Type B pancreatic cell (in vitro differentiated cells): ENCODE data around the gene ADGRV1. TPM values are rescaled to one million over a fixed set of nuclear protein-coding genes. Genes with fewer than 3 reads are reported as not detected.
"Not testable (repeated sequence)": the region's sequence is repeated elsewhere in the genome, so short reads cannot be mapped to it uniquely, and the experiment has no call there.

Experiments used
- DNase-seq: peaks from one replicate; pipeline ENCODE4 v3.0.0; 2021; ENCODE audit warnings: mixed read lengths; ENCODE audit not compliant: unreplicated experiment; ENCODE audit errors: extremely low spot score
- H3K27ac Mint-ChIP-seq: 2 replicates; pipeline ENCODE4 v1.8.0; 2021; ENCODE audit warnings: mild to moderate bottlenecking, mixed read lengths
- H3K27me3 Mint-ChIP-seq: 2 replicates; pipeline ENCODE4 v1.8.0; 2021; ENCODE audit warnings: mixed read lengths
- H3K36me3 Mint-ChIP-seq: 2 replicates; pipeline ENCODE4 v1.8.0; 2021; ENCODE audit warnings: mixed read lengths
- H3K4me1 Mint-ChIP-seq: one replicate; pipeline ENCODE4 v1.8.0; 2021; ENCODE audit warnings: mixed read lengths; ENCODE audit not compliant: unreplicated experiment
- H3K4me3 Mint-ChIP-seq: 2 replicates; pipeline ENCODE4 v1.8.0; 2021; ENCODE audit warnings: mild to moderate bottlenecking, mixed read lengths
- H3K9me3 Mint-ChIP-seq: 2 replicates; pipeline ENCODE4 v1.8.0; 2021; ENCODE audit warnings: mixed read lengths
- CTCF ChIP-seq: fragments of 200-600 bp; sonication (generic); conservative IDR thresholded peaks from 2 replicates; pipeline ENCODE4 v1.5.0; 2021; ENCODE audit warnings: antibody characterized with exemption, mild to moderate bottlenecking
- total RNA-seq: library from RNA; stranded (reverse); gene quantifications from 2 replicates; pipeline ENCODE4 v1.2.1, GENCODE V29; 2021; ENCODE audit warnings: low replicate concordance

The ADGRV1 gene
- total RNA-seq, 1 donor from 2014 or later: 29.5 TPM

GRCh38 chr5:91006713-91007112 lies 448.1 kb downstream of the ADGRV1 start:
- peaks cover 4% of the 10 kb centered on the region for H3K36me3 Mint-ChIP-seq
- peaks cover 3% of the 10 kb centered on the region for H3K4me1 Mint-ChIP-seq
- no peaks in the 10 kb centered on the region for H3K27me3 Mint-ChIP-seq
- TF ChIP-seq CTCF: no peak
- H3K9me3 Mint-ChIP-seq: peaks cover 9% of the 10 kb centered on the region
- DNase-seq: no peak
- no peak overlapping the region for H3K27ac Mint-ChIP-seq
- H3K4me3 Mint-ChIP-seq: no peak overlapping the region

GRCh38 chr5:91007251-91007650 lies 448.7 kb downstream of the ADGRV1 start:
- peaks cover 3% of the 10 kb centered on the region for H3K4me1 Mint-ChIP-seq
- peaks cover 4% of the 10 kb centered on the region for H3K36me3 Mint-ChIP-seq
- DNase-seq: no peak
- H3K4me3 Mint-ChIP-seq: no peak overlapping the region
- no peaks in the 10 kb centered on the region for H3K27me3 Mint-ChIP-seq
- H3K9me3 Mint-ChIP-seq: peaks cover 9% of the 10 kb centered on the region
- H3K27ac Mint-ChIP-seq: no peak overlapping the region
- no peak for TF ChIP-seq CTCF

GRCh38 chr5:91007780-91008402 lies 449.3 kb downstream of the ADGRV1 start:
- peaks cover 3% of the 10 kb centered on the region for H3K4me1 Mint-ChIP-seq
- no peak overlapping the region for H3K4me3 Mint-ChIP-seq
- TF ChIP-seq CTCF: no peak
- H3K36me3 Mint-ChIP-seq: peaks cover 4% of the 10 kb centered on the region
- no peaks in the 10 kb centered on the region for H3K27me3 Mint-ChIP-seq
- peaks cover 9% of the 10 kb centered on the region for H3K9me3 Mint-ChIP-seq
- no peak for DNase-seq
- H3K27ac Mint-ChIP-seq: no peak overlapping the region

- Mint-ChIP-seq H3K9me3 (peaks cover 16% of the 10 kb centered on the region), H3K4me3 (no peak overlapping the region), H3K36me3 (peaks cover 7% of the 10 kb centered on the region), H3K4me1 (peaks cover 3% of the 10 kb centered on the region), H3K27me3 (no peaks in the 10 kb centered on the region), H3K27ac (no peak overlapping the region)
- no peak for TF ChIP-seq CTCF
- DNase-seq: no peak
Observed at GRCh38 chr5:91010090-91010489, 451.5 kb downstream of the ADGRV1 start.

- H3K4me1 Mint-ChIP-seq: peaks cover 3% of the 10 kb centered on the region
- no peak overlapping the region for H3K27ac Mint-ChIP-seq
- TF ChIP-seq CTCF: no peak
- H3K36me3 Mint-ChIP-seq: peaks cover 9% of the 10 kb centered on the region
- H3K4me3 Mint-ChIP-seq: no peak overlapping the region
- DNase-seq: no peak
- H3K9me3 Mint-ChIP-seq: peaks cover 18% of the 10 kb centered on the region
- H3K27me3 Mint-ChIP-seq: no peaks in the 10 kb centered on the region
Observed at GRCh38 chr5:91011029-91011428, 452.4 kb downstream of the ADGRV1 start.

GRCh38 chr5:91012867-91013266 lies 454.3 kb downstream of the ADGRV1 start:
- not testable (repeated sequence) for H3K9me3 Mint-ChIP-seq, H3K27me3 Mint-ChIP-seq, H3K27ac Mint-ChIP-seq, DNase-seq, H3K4me1 Mint-ChIP-seq, H3K4me3 Mint-ChIP-seq, H3K36me3 Mint-ChIP-seq
